ENCODE measurements around the gene THRSP.
"Not testable (repeated sequence)": the region's sequence is repeated elsewhere in the genome, so short reads cannot be mapped to it uniquely, and the experiment has no call there.

Gene THRSP

DNA sequence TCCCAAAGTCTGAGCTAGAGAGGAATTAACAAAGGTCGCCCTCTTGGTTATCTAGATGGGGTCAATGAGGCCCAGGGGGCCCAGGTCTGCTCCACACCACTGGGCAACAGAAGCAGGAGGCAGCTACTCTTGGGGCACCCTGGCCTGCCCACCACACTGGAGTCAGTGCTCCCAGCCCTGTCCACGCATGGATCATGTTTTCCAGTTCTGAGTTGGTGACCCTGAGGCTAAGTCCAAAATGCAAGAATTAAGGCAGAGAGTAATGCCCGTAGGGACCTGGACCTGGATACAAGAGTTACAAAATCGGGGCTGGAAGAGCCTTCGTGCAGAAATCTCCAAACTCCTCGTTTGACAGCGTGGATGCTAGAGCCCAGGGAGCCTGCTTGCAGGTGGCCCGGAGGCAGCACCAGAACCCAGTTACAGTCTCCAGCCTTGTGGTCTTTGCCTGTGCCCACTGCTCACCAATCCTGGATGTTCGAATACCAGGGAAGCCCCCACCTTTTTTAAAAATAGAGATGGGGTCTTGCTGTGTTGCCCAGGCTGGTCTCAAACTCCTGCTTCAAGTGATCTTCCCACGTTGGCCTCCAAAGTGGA is 6.1 kb upstream of the THRSP start:
- Histone ChIP-seq H3K27ac (replicated peaks) (no peak overlapping the region), H3K27me3 (ENCODE audit: insufficient read depth, poor library complexity, severe bottlenecking) (no peaks in the 10 kb centered on the region), H3K4me3 (replicated peaks; ENCODE audit: insufficient read depth, low read length) (no peak overlapping the region)
- TF ChIP-seq POLR2AphosphoS5 (IDR thresholded peaks at IDR 0.05; ENCODE audit: low read depth) (no peak), GABPA (IDR thresholded peaks at IDR 0.05; ENCODE audit: low read depth) (no peak), SPI1 (IDR thresholded peaks at IDR 0.05; ENCODE audit: borderline replicate concordance, low read depth) (no peak)
- TF ChIP-seq, protein P1, sequence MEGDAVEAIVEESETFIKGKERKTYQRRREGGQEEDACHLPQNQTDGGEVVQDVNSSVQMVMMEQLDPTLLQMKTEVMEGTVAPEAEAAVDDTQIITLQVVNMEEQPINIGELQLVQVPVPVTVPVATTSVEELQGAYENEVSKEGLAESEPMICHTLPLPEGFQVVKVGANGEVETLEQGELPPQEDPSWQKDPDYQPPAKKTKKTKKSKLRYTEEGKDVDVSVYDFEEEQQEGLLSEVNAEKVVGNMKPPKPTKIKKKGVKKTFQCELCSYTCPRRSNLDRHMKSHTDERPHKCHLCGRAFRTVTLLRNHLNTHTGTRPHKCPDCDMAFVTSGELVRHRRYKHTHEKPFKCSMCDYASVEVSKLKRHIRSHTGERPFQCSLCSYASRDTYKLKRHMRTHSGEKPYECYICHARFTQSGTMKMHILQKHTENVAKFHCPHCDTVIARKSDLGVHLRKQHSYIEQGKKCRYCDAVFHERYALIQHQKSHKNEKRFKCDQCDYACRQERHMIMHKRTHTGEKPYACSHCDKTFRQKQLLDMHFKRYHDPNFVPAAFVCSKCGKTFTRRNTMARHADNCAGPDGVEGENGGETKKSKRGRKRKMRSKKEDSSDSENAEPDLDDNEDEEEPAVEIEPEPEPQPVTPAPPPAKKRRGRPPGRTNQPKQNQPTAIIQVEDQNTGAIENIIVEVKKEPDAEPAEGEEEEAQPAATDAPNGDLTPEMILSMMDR (IDR thresholded peaks at IDR 0.05; ENCODE audit: insufficient read depth, low read length), result no peak
- TF ChIP-seq, protein P2, sequence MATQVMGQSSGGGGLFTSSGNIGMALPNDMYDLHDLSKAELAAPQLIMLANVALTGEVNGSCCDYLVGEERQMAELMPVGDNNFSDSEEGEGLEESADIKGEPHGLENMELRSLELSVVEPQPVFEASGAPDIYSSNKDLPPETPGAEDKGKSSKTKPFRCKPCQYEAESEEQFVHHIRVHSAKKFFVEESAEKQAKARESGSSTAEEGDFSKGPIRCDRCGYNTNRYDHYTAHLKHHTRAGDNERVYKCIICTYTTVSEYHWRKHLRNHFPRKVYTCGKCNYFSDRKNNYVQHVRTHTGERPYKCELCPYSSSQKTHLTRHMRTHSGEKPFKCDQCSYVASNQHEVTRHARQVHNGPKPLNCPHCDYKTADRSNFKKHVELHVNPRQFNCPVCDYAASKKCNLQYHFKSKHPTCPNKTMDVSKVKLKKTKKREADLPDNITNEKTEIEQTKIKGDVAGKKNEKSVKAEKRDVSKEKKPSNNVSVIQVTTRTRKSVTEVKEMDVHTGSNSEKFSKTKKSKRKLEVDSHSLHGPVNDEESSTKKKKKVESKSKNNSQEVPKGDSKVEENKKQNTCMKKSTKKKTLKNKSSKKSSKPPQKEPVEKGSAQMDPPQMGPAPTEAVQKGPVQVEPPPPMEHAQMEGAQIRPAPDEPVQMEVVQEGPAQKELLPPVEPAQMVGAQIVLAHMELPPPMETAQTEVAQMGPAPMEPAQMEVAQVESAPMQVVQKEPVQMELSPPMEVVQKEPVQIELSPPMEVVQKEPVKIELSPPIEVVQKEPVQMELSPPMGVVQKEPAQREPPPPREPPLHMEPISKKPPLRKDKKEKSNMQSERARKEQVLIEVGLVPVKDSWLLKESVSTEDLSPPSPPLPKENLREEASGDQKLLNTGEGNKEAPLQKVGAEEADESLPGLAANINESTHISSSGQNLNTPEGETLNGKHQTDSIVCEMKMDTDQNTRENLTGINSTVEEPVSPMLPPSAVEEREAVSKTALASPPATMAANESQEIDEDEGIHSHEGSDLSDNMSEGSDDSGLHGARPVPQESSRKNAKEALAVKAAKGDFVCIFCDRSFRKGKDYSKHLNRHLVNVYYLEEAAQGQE (IDR thresholded peaks at IDR 0.05; ENCODE audit: insufficient replicate concordance, low read depth), result no peak
- DNase-seq (ENCODE audit: low read depth in 1 of 2, low spot score in 1 of 2), result no peak

DNA sequence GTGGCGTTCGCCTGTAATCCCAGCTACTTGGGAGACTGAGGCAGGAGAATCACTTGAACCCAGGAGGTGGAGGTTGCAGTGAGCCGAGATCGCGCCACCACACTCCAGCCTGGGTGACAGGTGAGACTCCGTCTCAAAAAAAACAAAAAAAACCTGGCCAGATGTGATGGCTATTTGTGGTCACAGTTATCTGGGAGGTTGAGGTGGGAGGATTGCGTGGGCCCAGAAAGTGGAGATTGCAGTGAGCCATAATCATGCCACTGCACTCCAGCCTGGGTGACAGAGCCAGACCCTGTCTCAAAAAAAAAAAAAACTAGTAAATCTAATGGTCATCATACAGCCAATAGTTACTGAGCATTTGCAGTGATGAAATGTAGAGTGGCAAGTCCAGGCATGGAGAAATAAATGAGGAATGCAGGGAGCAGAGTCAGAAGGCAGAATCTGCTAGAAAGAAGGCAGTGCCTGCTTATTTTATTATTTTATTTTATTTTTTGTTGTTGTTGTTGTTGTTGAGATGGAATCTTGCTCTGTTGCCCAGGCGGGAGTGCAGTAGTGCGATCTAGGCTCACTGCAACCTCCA is 3.8 kb upstream of the THRSP start:
- not testable (repeated sequence) for H3K27me3 ChIP-seq (ENCODE audit: insufficient read depth, poor library complexity, severe bottlenecking); DNase-seq (ENCODE audit: low read depth in 1 of 2, low spot score in 1 of 2); H3K27ac ChIP-seq (replicated peaks); H3K4me3 ChIP-seq (replicated peaks; ENCODE audit: insufficient read depth, low read length)

DNA sequence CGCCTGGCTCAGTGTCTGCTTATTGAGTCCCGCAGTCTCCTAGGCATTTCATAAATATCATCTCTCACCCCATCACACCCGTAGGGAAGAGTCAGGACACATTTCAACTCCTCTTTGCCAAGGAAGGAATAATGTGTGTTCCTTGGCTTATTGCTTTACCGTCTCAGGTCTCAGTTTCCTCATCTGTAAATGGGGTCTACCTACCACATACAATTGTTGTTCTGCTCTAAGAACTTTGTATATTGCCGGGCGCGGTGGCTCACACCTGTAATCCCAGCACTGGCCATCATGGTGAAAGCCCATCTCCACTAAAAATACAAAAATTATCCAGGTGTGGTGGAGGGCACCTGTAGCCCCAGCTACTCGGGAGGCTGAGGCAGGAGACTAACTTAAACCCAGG is 3.1 kb upstream of the THRSP start:
- no peak for DNase-seq (ENCODE audit: low read depth in 1 of 2, low spot score in 1 of 2)
- no peaks in the 10 kb centered on the region for H3K27me3 ChIP-seq (ENCODE audit: insufficient read depth, poor library complexity, severe bottlenecking)
- no peak overlapping the region for H3K4me3 ChIP-seq (replicated peaks; ENCODE audit: insufficient read depth, low read length)
- TF ChIP-seq, protein P1 (IDR thresholded peaks at IDR 0.05; ENCODE audit: insufficient read depth, low read length), result no peak
- H3K27ac ChIP-seq (replicated peaks), result no peak overlapping the region

DNA sequence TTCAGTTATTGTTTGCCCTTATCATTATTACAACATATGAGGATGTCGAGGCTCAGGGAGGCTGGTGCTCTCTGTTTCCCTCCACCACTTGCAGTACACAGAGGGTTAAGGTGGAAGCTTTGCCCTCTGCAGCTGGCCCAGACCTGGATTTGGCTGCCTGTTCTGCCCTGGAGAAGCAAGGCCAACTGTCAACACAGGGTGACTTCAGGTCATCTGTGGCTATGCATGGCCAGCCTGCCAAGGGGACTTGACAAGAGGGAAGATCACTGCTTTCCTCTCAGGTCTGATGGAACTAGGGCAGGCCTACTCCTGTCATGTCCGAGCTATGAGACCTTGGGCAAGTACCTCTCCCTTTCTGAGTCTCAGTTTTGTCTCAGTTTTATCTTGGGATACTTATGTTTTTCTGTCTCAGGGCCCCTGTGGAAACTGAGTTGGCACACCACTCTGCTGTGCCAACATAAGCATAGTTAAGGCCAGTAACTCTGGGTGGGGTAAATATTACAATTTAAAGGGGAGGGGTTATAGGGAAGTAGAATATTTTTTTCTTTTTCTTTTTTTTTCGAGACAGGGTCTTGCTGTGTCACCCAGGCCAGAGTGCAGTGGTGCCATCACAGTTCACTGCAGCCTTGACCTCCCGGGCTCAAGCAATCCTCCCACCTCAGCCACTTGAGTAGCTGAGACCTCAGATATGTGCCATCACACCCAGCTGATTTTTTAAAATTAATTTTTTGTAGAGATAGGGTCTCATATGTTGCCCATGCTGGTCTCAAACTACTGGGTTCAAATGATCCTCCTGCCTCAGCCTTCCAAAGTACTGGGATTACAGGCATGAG is 2.4 kb upstream of the THRSP start:
- H3K27me3 ChIP-seq (ENCODE audit: insufficient read depth, poor library complexity, severe bottlenecking), result no peaks in the 10 kb centered on the region
- no peak for TF ChIP-seq GABPA (IDR thresholded peaks at IDR 0.05; ENCODE audit: low read depth)
- TF ChIP-seq SPI1 (IDR thresholded peaks at IDR 0.05; ENCODE audit: borderline replicate concordance, low read depth), result 0 out of 2 replicates have a peak, but pooled peaks have one; percentile 1
- no peak overlapping the region for H3K4me3 ChIP-seq (replicated peaks; ENCODE audit: insufficient read depth, low read length)
- peak in 1 of 2 experiments; percentile 53 for DNase-seq (ENCODE audit: low read depth in 1 of 2, low spot score in 1 of 2)
- no peak overlapping the region; the same call in 1 of the 2 replicates for H3K27ac ChIP-seq (replicated peaks)

DNA sequence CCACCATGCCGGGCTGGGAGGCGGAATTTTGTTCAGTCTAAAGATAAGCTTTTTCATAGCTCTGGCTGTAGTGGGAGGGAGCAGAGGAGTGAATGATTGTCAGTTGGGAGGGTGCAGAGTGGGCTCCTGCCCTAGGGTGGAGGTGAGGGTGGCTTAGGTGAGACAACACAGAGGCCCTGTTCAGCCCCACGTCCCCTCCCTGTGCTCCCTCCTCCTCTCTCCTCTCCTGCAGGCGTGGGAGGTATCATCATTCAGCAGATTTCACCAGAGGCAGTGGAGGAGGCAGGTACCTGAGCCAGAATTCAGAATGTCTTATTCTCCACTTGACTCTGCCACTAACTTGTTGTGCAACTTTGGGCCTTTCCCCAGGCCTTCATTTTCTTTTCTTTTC is 1.7 kb upstream of the THRSP start:
- no peak overlapping the region for H3K27ac ChIP-seq (replicated peaks)
- H3K4me3 ChIP-seq (replicated peaks; ENCODE audit: insufficient read depth, low read length), result no peak overlapping the region

More for the DNA sequence above, 1.7 kb upstream of the THRSP start:
- no peak for TF ChIP-seq POLR2AphosphoS5 (IDR thresholded peaks at IDR 0.05; ENCODE audit: low read depth)
- TF ChIP-seq, protein P1 (IDR thresholded peaks at IDR 0.05; ENCODE audit: insufficient read depth, low read length), result no peak
- TF ChIP-seq, protein P2 (IDR thresholded peaks at IDR 0.05; ENCODE audit: insufficient replicate concordance, low read depth), result no peak
- no peak for TF ChIP-seq GABPA (IDR thresholded peaks at IDR 0.05; ENCODE audit: low read depth)
- TF ChIP-seq SPI1 (IDR thresholded peaks at IDR 0.05; ENCODE audit: borderline replicate concordance, low read depth), result no peak
- no peaks in the 10 kb centered on the region for H3K27me3 ChIP-seq (ENCODE audit: insufficient read depth, poor library complexity, severe bottlenecking)
- DNase-seq (ENCODE audit: low read depth in 1 of 2, low spot score in 1 of 2), result no peak
